ENCODE results near the gene METAP2.

GRCh38 chr12:95460896-95461295, 13.1 kb upstream of the METAP2 start:
- TF ChIP-seq POLR2AphosphoS5 (IDR thresholded peaks at IDR 0.05; ENCODE audit: low read depth, low read length): no peak
- TF ChIP-seq TAF1 (IDR thresholded peaks at IDR 0.05; ENCODE audit: borderline replicate concordance, insufficient read depth, low read length): no peak
- no peak for TF ChIP-seq SIN3A (IDR thresholded peaks at IDR 0.05; ENCODE audit: borderline replicate concordance, insufficient read depth, low read length)
- TF ChIP-seq REST (IDR thresholded peaks at IDR 0.05; ENCODE audit: insufficient read depth in 1 of 2, low read depth in 2 of 2, low read length in 2 of 2): no peak
